Measurements from ENCODE around the gene CACNG4.

- TF ChIP-seq CTCF (IDR thresholded peaks at IDR 0.05) (no peak), POLR2A (IDR thresholded peaks at IDR 0.05) (no peak)
Measured at GRCh38 chr17:67016039-67016762, 51.7 kb downstream of the CACNG4 start.

Data from uterus (tissue), 2 donors.